H1 (cell line): ENCODE results near the gene SLC35F6.

ENCODE experiments used
- CTCF ChIP-seq, 3 experiments: IDR thresholded peaks; 1 replicate in 2 of 3; 2 replicates in 1 of 3; pipeline versions ENCODE4 v1.5.1 to v1.6.1; 2011; ENCODE audit warnings: low read length in 3 of 3, mild to moderate bottlenecking in 3 of 3, inconsistent platforms in 2 of 3, low read depth in 1 of 3, moderate library complexity in 1 of 3; ENCODE audit not compliant: insufficient read depth in 1 of 3; ENCODE audit errors: control extremely low read depth in 1 of 3
- POLR2A ChIP-seq, 2 experiments: IDR thresholded peaks; 1 replicate in 1 of 2; 2 replicates in 1 of 2; pipeline ENCODE4 v1.6.1; 2011; ENCODE audit warnings: low read depth in 2 of 2, low read length in 2 of 2, mild to moderate bottlenecking in 2 of 2; ENCODE audit errors: control extremely low read depth in 1 of 2
- SP1 ChIP-seq: IDR thresholded peaks from 2 replicates; pipeline ENCODE4 v1.6.1; 2011; ENCODE audit warnings: low read depth, low read length
- TF ChIP-seq, protein P1 (sequence below): IDR thresholded peaks from 2 replicates; pipeline ENCODE4 v1.6.1; 2012; ENCODE audit warnings: low read length, inconsistent platforms

GRCh38 chr2:26715528-26716270 is 48.4 kb upstream of the SLC35F6 start:
- TF ChIP-seq SP1 (no peak), CTCF (IDR thresholded peaks at IDR 0.05; ENCODE audit: control extremely low read depth in 1 of 3, insufficient read depth in 1 of 3, low read depth in 1 of 3, low read length in 3 of 3) (no peak), POLR2A (IDR thresholded peaks at IDR 0.05; ENCODE audit: control extremely low read depth in 1 of 2, low read depth in 2 of 2, low read length in 2 of 2) (no peak)
- TF ChIP-seq, protein P1, sequence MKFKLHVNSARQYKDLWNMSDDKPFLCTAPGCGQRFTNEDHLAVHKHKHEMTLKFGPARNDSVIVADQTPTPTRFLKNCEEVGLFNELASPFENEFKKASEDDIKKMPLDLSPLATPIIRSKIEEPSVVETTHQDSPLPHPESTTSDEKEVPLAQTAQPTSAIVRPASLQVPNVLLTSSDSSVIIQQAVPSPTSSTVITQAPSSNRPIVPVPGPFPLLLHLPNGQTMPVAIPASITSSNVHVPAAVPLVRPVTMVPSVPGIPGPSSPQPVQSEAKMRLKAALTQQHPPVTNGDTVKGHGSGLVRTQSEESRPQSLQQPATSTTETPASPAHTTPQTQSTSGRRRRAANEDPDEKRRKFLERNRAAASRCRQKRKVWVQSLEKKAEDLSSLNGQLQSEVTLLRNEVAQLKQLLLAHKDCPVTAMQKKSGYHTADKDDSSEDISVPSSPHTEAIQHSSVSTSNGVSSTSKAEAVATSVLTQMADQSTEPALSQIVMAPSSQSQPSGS = no peak
